ENCODE results near the gene NKRF. TPM values are rescaled to one million over a fixed set of nuclear protein-coding genes. Genes with fewer than 3 reads are reported as not detected.

NKRF gene
- total RNA-seq, 1 donor from 2014 or later: 17.4 TPM

- Mint-ChIP-seq H3K4me1 (peaks cover 4% of the 10 kb centered on the region), H3K27me3 (ENCODE audit: insufficient read depth, low read depth) (peaks cover 2% of the 10 kb centered on the region), H3K27ac (peak overlapping the region; percentile 70), H3K36me3 (peaks cover 1% of the 10 kb centered on the region), H3K9me3 (peaks cover 19% of the 10 kb centered on the region), H3K4me3 (peak overlapping the region; percentile 93)
- no peak for TF ChIP-seq CTCF (IDR thresholded peaks at IDR 0.05)
- TF ChIP-seq EZH2phosphoT487 (IDR thresholded peaks at IDR 0.05): no peak
- no peak for TF ChIP-seq EZH2 (IDR thresholded peaks at IDR 0.05)
- peaks cover 43% of the 10 kb centered on the region for H3K79me2 ChIP-seq (ENCODE audit: low read depth)
- H3K4me1 ChIP-seq: no peaks in the 10 kb centered on the region
- peaks cover 13% of the 10 kb centered on the region for H4K20me1 ChIP-seq (ENCODE audit: low read depth)
- peak overlapping the region; percentile 70 for H3K9ac ChIP-seq
- H3K36me3 ChIP-seq: no peaks in the 10 kb centered on the region
- H3K27me3 ChIP-seq: no peaks in the 10 kb centered on the region
- H3K27ac ChIP-seq: no peak overlapping the region
- peak overlapping the region; percentile 47 for H2AFZ ChIP-seq (replicated peaks)
- H3K4me3 ChIP-seq: peak overlapping the region; percentile 65
- no peaks in the 10 kb centered on the region for H3K9me3 ChIP-seq (ENCODE audit: low read depth)
- no peaks in the 10 kb centered on the region for H3F3A ChIP-seq (ENCODE audit: low read depth)
- DNase-seq (ENCODE audit: low spot score): peak; percentile 54
- peak overlapping the region; percentile 78 for H3K4me2 ChIP-seq
Observed at GRCh38 chrX:119605464-119606279, 552 bp downstream of the NKRF start.

GRCh38 chrX:119604766-119605463, 1.3 kb downstream of the NKRF start:
- Histone ChIP-seq H3K4me3 (peak overlapping the region; percentile 65), H3F3A (ENCODE audit: low read depth) (no peaks in the 10 kb centered on the region), H3K4me1 (no peaks in the 10 kb centered on the region), H3K9ac (peak overlapping the region; percentile 70), H3K27me3 (no peaks in the 10 kb centered on the region), H3K79me2 (ENCODE audit: low read depth) (peaks cover 50% of the 10 kb centered on the region), H3K9me3 (ENCODE audit: low read depth) (no peaks in the 10 kb centered on the region), H3K36me3 (no peaks in the 10 kb centered on the region), H4K20me1 (ENCODE audit: low read depth) (peaks cover 17% of the 10 kb centered on the region), H3K27ac (no peak overlapping the region), H2AFZ (replicated peaks) (no peak overlapping the region), H3K4me2 (peak overlapping the region; percentile 78)
- peak overlapping the region; percentile 93 for H3K4me3 Mint-ChIP-seq
- H3K4me1 Mint-ChIP-seq: peaks cover 4% of the 10 kb centered on the region
- peaks cover 1% of the 10 kb centered on the region for H3K36me3 Mint-ChIP-seq
- H3K9me3 Mint-ChIP-seq: peaks cover 16% of the 10 kb centered on the region
- TF ChIP-seq EZH2 (IDR thresholded peaks at IDR 0.05) (no peak), CTCF (IDR thresholded peaks at IDR 0.05) (no peak), EZH2phosphoT487 (IDR thresholded peaks at IDR 0.05) (no peak)
- peak overlapping the region; percentile 70 for H3K27ac Mint-ChIP-seq
- no peaks in the 10 kb centered on the region for H3K27me3 Mint-ChIP-seq (ENCODE audit: insufficient read depth, low read depth)
- DNase-seq (ENCODE audit: low spot score): peak; percentile 7

- Mint-ChIP-seq H3K27ac (no peak overlapping the region), H3K4me1 (peaks cover 4% of the 10 kb centered on the region), H3K9me3 (peaks cover 14% of the 10 kb centered on the region), H3K4me3 (no peak overlapping the region), H3K36me3 (peaks cover 1% of the 10 kb centered on the region), H3K27me3 (ENCODE audit: insufficient read depth, low read depth) (no peaks in the 10 kb centered on the region)
- no peak for DNase-seq (ENCODE audit: low spot score)
- peaks cover 17% of the 10 kb centered on the region for H4K20me1 ChIP-seq (ENCODE audit: low read depth)
- no peaks in the 10 kb centered on the region for H3F3A ChIP-seq (ENCODE audit: low read depth)
- H3K4me2 ChIP-seq: no peak overlapping the region
- H3K9ac ChIP-seq: no peak overlapping the region
- H3K27me3 ChIP-seq: no peaks in the 10 kb centered on the region
- no peak overlapping the region for H2AFZ ChIP-seq (replicated peaks)
- no peaks in the 10 kb centered on the region for H3K9me3 ChIP-seq (ENCODE audit: low read depth)
- no peak overlapping the region for H3K27ac ChIP-seq
- H3K36me3 ChIP-seq: no peaks in the 10 kb centered on the region
- H3K79me2 ChIP-seq (ENCODE audit: low read depth): peaks cover 56% of the 10 kb centered on the region
- H3K4me3 ChIP-seq: no peak overlapping the region
- no peak for TF ChIP-seq EZH2phosphoT487 (IDR thresholded peaks at IDR 0.05)
- TF ChIP-seq CTCF (IDR thresholded peaks at IDR 0.05): no peak
- TF ChIP-seq EZH2 (IDR thresholded peaks at IDR 0.05): no peak
- H3K4me1 ChIP-seq: no peaks in the 10 kb centered on the region
Observed at GRCh38 chrX:119602701-119603255, 3.4 kb downstream of the NKRF start.

All from neural progenitor cell (in vitro differentiated cells).